Endodermal cell (in vitro differentiated cells): Measurements from ENCODE around the gene OTC. TPM values are rescaled to one million over a fixed set of nuclear protein-coding genes. Genes with fewer than 3 reads are reported as not detected.

ENCODE experiments used
- DNase-seq: peaks from one replicate; pipeline ENCODE4 v3.0.0-alpha.2; 2017
- H3K27ac ChIP-seq: 2 replicates; pipeline ENCODE4 v1.5.1; 2013; ENCODE audit warnings: mild to moderate bottlenecking, low read depth, low read length, moderate library complexity
- H3K27me3 ChIP-seq: 2 replicates; pipeline ENCODE4 v1.6.1; 2013; ENCODE audit warnings: mild to moderate bottlenecking, low read length, moderate library complexity; ENCODE audit not compliant: insufficient read depth, control insufficient read depth, poor library complexity, severe bottlenecking
- H3K36me3 ChIP-seq: 2 replicates; pipeline ENCODE4 v1.7.0; 2013; ENCODE audit warnings: mild to moderate bottlenecking, low read length, moderate library complexity; ENCODE audit not compliant: control insufficient read depth, insufficient read depth
- H3K4me1 ChIP-seq: one replicate; pipeline ENCODE4 v1.7.0; 2013; ENCODE audit warnings: low read length; ENCODE audit not compliant: control insufficient read depth, insufficient read depth
- H3K4me3 ChIP-seq: 2 replicates; pipeline ENCODE4 v1.5.1; 2013; ENCODE audit warnings: mild to moderate bottlenecking, low read length, moderate library complexity
- H3K9ac ChIP-seq: 2 replicates; pipeline ENCODE4 v1.6.1; 2013; ENCODE audit warnings: mild to moderate bottlenecking, low read length, moderate library complexity; ENCODE audit not compliant: poor library complexity, severe bottlenecking; ENCODE audit errors: extremely low read depth
- H3K9me3 ChIP-seq: 2 replicates; pipeline ENCODE4 v1.6.1; 2013; ENCODE audit warnings: mild to moderate bottlenecking, low read length, moderate library complexity; ENCODE audit not compliant: control insufficient read depth
- H3K27ac Mint-ChIP-seq: 2 replicates; pipeline ENCODE4 v1.8.0; 2020; ENCODE audit warnings: mixed read lengths
- H3K27me3 Mint-ChIP-seq: 2 replicates; pipeline ENCODE4 v1.8.0; 2021; ENCODE audit warnings: mild to moderate bottlenecking, mixed read lengths; ENCODE audit not compliant: insufficient read depth
- H3K36me3 Mint-ChIP-seq: 2 replicates; pipeline ENCODE4 v1.8.0; 2020; ENCODE audit warnings: low read depth, mixed read lengths
- H3K4me1 Mint-ChIP-seq: 2 replicates; pipeline ENCODE4 v1.8.0; 2020; ENCODE audit warnings: mixed read lengths
- H3K4me3 Mint-ChIP-seq: 2 replicates; pipeline ENCODE4 v1.8.0; 2020; ENCODE audit warnings: mild to moderate bottlenecking, moderate library complexity, mixed read lengths
- H3K9me3 Mint-ChIP-seq: 2 replicates; pipeline ENCODE4 v1.8.0; 2020; ENCODE audit warnings: mild to moderate bottlenecking, mixed read lengths
- WGBS, 2 experiments: methylation state at CpG; one replicate each; pipeline versions ENCODE4 v1.1.5 to v1.1.7; 2013; ENCODE audit warnings: missing lambda C conversion rate in 2 of 2, mixed read lengths in 1 of 2; ENCODE audit not compliant: insufficient coverage in 1 of 2, insufficient read length in 1 of 2; 5-methylcytosine and 5-hydroxymethylcytosine counted together
- total RNA-seq, 2 donors: library from RNA; stranded (reverse); fragmentation: NEBNext Ultra II Directional in 1 of 2; extraction: Animal tissue kit (Norgen Biotek cat#: 25700) in 1 of 2; gene quantifications; 2 replicates in 1 of 2; 3 replicates in 1 of 2; pipeline ENCODE4 v1.2.1, GENCODE V29; 2021
- TF ChIP-seq, protein P1 (sequence below): fragments of 200-600 bp; sonication (generic); conservative IDR thresholded peaks from 2 replicates; pipeline ENCODE4 v1.5.0; 2021; ENCODE audit warnings: antibody characterized with exemption, mild to moderate bottlenecking

Gene OTC
- total RNA-seq, 2 donors from 2014 or later: not detected

- DNase-seq: no peak
- Histone ChIP-seq H3K4me3 (no peak overlapping the region), H3K27ac (no peak overlapping the region), H3K9me3 (no peaks in the 10 kb centered on the region), H3K27me3 (no peaks in the 10 kb centered on the region), H3K9ac (no peak overlapping the region), H3K4me1 (no peaks in the 10 kb centered on the region), H3K36me3 (no peaks in the 10 kb centered on the region)
- TF ChIP-seq, protein P1, sequence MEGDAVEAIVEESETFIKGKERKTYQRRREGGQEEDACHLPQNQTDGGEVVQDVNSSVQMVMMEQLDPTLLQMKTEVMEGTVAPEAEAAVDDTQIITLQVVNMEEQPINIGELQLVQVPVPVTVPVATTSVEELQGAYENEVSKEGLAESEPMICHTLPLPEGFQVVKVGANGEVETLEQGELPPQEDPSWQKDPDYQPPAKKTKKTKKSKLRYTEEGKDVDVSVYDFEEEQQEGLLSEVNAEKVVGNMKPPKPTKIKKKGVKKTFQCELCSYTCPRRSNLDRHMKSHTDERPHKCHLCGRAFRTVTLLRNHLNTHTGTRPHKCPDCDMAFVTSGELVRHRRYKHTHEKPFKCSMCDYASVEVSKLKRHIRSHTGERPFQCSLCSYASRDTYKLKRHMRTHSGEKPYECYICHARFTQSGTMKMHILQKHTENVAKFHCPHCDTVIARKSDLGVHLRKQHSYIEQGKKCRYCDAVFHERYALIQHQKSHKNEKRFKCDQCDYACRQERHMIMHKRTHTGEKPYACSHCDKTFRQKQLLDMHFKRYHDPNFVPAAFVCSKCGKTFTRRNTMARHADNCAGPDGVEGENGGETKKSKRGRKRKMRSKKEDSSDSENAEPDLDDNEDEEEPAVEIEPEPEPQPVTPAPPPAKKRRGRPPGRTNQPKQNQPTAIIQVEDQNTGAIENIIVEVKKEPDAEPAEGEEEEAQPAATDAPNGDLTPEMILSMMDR: no peak
- H3K27me3 Mint-ChIP-seq: no peaks in the 10 kb centered on the region
- WGBS, 2 experiments: 100% methylated on average over 1 of the region's 1 CpG
- no peaks in the 10 kb centered on the region for H3K36me3 Mint-ChIP-seq
- no peak overlapping the region for H3K27ac Mint-ChIP-seq
- peaks cover 37% of the 10 kb centered on the region for H3K9me3 Mint-ChIP-seq
- H3K4me3 Mint-ChIP-seq: no peak overlapping the region
- H3K4me1 Mint-ChIP-seq: no peaks in the 10 kb centered on the region
Measured at GRCh38 chrX:38435130-38435529, 82.7 kb downstream of the OTC start.

GRCh38 chrX:38437093-38437492 lies 84.7 kb downstream of the OTC start:
- Mint-ChIP-seq H3K4me3 (no peak overlapping the region), H3K9me3 (peaks cover 25% of the 10 kb centered on the region), H3K27me3 (no peaks in the 10 kb centered on the region), H3K4me1 (no peaks in the 10 kb centered on the region), H3K27ac (no peak overlapping the region), H3K36me3 (no peaks in the 10 kb centered on the region)
- Histone ChIP-seq H3K36me3 (no peaks in the 10 kb centered on the region), H3K4me3 (no peak overlapping the region), H3K27ac (no peak overlapping the region), H3K9me3 (no peaks in the 10 kb centered on the region), H3K9ac (no peak overlapping the region), H3K27me3 (no peaks in the 10 kb centered on the region), H3K4me1 (no peaks in the 10 kb centered on the region)
- 80 to 97% methylated on average over 1 to 2 of the region's 2 CpGs for WGBS, 2 experiments
- DNase-seq: no peak
- TF ChIP-seq, protein P1: no peak

DNA sequence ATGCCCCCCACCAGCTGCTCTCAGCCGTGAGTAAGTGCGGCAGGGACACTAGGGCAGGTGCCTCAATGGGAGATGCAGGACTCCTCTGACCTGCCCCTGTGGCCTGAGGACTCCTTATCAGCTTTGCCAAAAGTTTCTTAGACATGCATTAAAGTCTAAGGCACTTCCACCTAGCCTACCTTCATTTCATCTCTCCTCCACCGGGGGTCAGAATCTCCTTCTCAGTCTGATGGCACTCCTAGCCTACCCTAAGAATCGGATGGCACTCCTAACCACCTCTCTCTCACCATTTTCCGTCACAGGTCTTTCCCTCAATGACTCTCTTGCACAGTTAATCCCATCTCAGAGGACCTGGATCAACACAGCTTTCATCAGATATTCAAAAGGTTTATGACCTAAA lies 85.9 kb downstream of the OTC start:
- no peak overlapping the region for H3K27ac Mint-ChIP-seq
- no peak overlapping the region for H3K9ac ChIP-seq
- H3K4me3 ChIP-seq: no peak overlapping the region
- no peaks in the 10 kb centered on the region for H3K4me1 Mint-ChIP-seq
- H3K27me3 ChIP-seq: no peaks in the 10 kb centered on the region
- no peak overlapping the region for H3K27ac ChIP-seq
- H3K9me3 Mint-ChIP-seq: peaks cover 30% of the 10 kb centered on the region
- H3K27me3 Mint-ChIP-seq: no peaks in the 10 kb centered on the region
- no peak overlapping the region for H3K4me3 Mint-ChIP-seq
- H3K4me1 ChIP-seq: no peaks in the 10 kb centered on the region
- no peaks in the 10 kb centered on the region for H3K9me3 ChIP-seq
- TF ChIP-seq, protein P1: peak; percentile 57
- no peaks in the 10 kb centered on the region for H3K36me3 Mint-ChIP-seq
- WGBS, 2 experiments: 68 to 83% methylated on average over 3 to 5 of the region's 5 CpGs
- no peaks in the 10 kb centered on the region for H3K36me3 ChIP-seq
- DNase-seq: peak; percentile 55
